Fibroblast of peridontal ligament (primary cell): Measurements from ENCODE around the gene ALAS1.

Source experiments
- DNase-seq: peaks from one replicate; pipeline ENCODE4 v3.0.0-alpha.2; 2010; ENCODE audit errors: extremely low read depth

Gene ALAS1

DNA sequence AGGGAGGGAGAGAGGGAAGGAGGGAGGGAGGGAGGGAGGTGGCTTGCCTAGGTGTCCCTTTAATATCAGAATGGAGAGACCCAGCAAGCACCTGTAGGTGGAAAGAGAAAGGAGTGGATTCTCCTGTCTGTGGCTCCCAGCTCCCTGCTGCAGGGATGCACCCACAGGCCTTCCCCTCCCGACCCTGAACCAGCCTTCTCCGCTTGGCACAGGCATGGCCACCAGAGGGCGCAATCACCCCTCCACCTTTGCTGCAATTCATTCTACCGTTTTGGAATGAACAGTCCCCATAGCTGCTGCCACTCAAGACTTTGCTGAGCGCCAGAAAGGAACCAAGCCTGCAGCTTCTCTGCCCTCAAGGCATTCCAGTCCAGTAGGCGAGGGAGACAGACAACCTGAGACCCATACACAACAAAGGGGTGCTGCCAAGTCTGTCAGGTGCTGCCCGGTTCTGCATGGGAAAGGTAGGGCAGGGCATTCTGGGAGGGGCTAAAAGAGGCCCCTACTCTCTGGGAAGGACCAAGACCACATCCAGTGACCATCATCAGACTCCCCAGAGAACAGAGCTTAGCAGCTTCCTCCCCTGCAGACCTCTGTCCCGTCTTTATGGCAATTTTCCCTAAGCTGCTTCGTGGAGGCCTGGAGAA, 22.5 kb downstream of the ALAS1 start:
- peak; percentile 72 for DNase-seq

DNA sequence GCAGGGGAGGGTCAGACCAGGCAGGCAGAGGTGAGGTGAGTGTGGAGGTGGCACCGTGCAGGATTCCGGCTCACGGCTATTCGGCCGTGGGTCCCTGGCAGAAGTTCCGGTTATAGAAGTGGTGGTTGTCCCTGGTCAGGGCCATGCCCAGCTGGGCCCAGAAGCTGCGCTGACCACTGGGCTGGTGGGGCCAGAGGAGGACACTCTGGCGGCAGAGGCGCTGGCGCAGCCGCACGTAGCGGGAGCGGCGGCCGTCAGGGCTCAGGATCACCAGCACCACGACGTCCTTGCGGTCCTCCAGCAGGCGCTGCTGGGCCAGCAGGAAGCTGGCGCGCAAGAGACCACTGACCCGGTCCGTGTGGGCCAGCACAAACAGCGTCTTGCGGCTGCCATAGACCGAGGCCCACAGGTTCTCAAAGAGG, 23.2 kb downstream of the ALAS1 start:
- no peak for DNase-seq

GRCh38 chr3:52221563-52222318, 23.8 kb downstream of the ALAS1 start:
- DNase-seq = no peak

- no peak for DNase-seq
Measured at GRCh38 chr3:52222319-52223221, 24.6 kb downstream of the ALAS1 start.

DNA sequence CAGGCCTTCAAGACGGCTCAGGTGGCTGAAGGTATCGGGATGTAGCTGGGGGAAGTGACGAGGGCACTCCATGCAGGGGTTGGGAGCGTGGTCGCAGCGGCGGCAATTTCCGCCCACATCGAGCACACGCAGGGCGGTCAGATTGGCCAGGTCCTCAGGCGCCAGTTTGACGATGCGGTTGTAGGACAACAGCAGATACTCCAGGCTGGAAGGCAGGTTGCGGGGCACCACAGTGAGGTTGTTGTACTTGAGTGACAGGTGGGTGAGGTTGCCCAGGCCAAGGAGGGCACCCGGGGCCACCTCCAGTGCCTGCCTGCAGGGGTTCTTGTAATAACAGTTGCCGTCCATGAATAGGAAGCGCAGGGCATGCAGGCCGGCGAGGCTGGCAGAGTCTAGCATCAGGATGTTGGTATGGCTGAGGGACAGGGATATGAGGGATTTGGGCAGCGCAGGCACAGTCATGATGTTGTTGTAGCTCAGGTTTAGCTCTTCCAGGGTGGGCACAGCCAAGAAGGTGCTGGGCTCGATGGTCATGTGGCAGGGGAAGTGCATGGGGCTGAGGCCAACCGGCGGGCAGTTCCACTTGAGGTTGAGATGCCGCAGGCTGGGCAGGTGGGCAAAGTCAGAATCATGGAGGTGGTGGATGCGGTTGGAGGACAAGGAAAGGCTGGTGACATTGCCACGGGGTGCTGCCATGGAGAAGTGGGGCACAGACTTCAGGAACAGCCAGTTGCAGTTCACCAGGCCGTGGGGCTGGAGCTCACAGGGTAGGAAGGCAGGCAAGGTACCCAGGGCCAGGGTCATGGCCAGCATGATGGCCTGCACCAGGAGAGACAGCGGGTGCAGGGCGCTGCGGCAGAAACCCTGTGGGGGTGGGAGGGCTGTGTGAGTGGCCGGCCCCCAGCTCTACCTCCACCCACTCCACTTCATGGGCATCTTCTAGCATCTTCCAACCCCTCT, 25.8 kb downstream of the ALAS1 start:
- DNase-seq = no peak

DNA sequence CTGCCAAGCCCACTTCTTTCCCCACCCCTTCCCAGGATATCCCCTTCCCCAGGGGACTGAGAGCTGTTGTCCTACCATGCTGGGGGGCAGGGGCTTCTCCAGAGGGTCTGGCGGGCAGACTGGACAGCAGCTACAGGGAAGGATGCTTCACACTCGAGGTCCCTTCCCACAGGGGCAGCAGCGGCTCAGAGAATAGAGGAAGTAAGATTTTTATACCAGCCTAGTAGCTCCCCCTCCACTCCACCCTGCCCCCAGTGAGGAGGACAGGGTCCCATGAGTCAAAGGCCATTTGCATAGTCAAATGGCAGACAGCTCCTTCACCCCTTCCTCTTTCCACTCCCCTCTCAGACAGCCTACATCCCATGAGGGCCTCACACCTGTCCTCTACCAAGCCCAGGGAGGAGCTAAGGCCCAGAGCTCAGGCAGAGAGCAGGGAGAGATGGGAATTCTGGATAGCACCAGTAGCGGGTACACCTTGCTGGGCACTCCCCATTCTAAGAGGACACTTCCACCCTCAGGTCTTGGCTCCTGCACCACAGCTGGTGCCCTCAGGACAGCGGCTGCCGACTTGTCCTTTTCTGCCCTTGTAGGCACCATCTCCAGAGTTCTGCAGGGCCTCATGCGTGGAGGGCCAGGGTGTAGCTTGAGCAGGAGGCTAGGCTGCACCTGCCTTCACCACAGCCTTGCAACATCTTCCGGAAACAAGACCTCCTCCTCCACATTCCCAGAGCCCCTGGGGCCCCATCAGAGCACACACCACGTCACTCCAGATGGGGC, 27.7 kb downstream of the ALAS1 start, which contains the start of gene TLR9:
TSS of gene TLR9 (minus strand) at position 194 of the 777 bp plus-strand sequence. CDS start at position 78, 116 bp downstream.
- no peak for DNase-seq

DNA sequence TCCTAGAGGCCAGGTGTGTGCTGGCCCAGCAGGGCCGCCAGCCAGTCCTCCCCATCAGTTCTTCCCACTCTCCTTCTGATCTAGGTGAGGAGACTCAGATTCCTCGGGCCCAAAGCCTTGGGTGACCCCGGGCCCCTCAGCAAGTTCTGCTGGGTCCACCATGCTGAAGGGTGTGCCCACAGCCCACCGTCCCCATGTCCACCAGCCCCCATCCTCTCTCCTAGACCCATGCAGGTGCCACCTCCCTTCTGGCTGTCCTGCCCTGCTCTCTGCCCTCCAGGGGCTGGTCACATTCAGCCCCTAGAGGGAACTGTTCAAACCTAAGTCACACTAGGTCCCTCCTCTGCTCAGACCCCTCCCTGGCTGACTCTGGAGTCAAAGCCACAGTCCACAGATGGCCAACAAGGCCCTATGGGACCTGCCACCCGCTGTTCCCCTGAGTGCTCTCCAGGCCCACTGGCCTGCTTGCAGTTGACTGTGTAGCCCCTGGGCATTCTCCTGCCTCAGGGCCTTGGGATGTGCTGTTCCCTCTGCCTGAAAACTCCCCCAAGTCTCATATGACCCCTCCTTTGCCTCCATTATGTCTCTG, 28.4 kb downstream of the ALAS1 start:
- no peak for DNase-seq

DNA sequence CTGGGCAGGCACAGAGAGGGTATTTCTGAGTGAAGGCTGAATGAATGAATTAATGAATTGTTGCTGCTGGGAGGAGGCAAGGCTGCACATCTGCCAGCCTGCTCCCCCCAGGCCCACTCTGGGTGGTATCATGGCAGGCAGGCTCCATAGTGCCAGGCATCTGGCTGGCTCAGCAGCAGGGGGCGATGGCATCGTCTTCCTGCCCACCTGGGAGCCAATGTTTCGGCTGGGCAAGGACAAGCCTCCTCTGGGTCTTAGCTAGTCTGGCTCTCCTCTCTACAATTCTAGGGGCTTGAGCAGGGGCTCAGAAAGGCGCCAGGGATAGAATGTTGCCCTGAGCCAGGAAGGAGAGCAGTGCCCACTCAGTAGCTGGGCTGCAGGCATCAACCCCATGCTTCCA, 29.2 kb downstream of the ALAS1 start:
- DNase-seq = no peak

- DNase-seq = no peak
Measured at GRCh38 chr3:52227766-52228165, 29.8 kb downstream of the ALAS1 start.

DNA sequence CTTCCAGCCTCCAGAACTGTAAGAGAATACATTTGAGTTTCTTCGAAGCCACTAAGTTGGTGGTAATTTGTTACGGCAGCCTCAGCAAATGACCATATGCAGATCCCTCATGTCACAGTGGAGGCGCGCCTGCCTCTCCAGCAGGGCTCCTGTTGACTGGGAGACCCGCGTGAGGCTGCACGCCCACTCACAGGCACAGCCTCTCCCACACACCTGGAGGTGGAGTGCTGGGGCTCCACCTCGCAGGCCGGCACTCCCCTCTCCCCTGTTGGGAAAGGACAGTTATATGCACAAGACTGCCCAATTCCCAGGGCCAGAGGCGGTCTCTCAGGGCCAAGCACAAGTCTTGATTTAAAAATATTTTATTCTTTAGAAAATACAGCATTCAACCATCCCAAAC, 30.3 kb downstream of the ALAS1 start:
- no peak for DNase-seq

DNA sequence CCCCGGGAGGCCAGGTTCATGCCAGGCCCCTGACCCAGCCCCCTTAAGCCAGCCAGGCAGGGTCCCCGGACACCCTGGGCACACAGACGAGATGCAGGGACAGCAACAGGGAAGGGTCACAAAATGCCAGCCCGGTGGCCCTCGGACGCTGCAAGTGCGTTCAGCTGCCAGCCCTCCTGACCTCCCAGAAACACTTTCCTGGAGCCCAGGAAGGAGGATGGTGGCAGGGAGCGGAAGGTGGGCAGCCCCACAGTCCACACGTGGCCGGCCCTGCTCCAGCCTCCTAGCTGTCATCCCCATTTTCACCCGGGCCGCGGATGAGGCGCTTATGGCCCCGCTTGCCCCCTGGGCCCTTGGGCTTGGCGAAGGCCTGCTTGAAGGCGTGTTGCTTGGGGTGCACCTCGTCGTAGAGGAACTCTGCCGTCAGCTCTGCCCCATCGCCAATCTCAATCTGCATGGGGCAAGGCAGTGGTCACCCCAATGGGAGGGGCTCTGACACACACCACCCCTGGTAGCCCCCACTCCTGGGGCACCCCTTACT, 30.9 kb downstream of the ALAS1 start:
- DNase-seq = no peak

DNA sequence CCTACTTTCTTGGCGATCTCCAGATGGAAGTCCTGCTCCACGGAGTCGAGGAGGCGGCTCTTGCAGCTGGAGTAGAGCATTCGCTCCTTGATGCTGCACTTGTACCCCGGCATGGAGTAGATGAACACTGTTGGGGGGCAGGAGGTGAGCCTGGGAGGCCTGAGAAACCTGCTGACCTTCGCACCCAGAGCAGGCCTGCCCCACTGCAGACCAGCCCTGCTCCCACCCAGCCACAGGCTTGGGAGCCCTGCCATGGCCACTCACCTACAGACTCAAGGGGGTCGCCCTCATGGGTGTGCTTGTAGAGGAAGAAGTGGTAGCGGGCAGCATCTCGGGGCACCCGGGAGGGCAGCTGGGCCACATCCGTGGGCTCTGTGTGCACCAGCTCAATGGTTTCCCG, 31.7 kb downstream of the ALAS1 start:
- no peak for DNase-seq

- no peak for DNase-seq
Measured at GRCh38 chr3:52230461-52230860, 32.5 kb downstream of the ALAS1 start.

GRCh38 chr3:52230889-52231499, 33.0 kb downstream of the ALAS1 start:
- DNase-seq = no peak

DNA sequence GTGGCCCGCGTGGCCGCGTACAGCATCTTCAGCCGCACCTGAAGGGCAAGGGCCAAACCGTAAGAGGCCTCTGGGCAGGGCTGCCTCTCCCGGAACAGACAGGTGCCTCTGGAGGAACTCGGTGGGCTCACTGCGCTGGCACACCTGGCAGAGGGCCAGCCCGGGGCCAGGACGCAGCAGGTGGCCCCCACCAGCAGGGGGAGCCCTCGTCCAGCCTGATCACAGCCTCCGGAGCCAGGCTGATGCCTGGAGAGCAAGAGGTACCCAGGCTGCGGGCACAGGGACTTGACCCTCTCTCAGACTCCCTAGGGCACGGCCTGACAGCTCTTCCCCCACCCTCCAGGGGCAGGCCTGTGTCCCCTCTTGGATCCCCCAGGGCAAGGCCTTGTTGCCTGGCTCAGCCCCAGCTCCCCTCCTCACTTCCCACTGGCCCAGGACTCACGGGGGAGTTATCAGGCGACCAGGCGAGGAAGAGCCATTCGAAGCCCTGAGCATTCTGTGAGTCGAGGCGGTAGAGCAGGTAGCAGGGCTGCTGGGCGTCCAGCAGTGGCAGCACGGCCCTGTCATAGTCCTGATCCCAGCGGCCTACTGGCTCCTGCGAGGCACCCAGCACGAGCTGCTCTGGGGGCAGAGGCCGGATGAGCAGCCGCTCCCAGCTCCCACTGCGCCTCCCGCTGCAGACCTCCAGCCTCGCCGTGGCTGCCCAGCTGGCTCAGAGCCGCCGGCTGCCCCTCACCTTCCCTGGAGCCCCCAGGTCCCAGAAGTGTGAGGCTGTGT, 33.7 kb downstream of the ALAS1 start:
- peak; percentile 34 for DNase-seq

DNA sequence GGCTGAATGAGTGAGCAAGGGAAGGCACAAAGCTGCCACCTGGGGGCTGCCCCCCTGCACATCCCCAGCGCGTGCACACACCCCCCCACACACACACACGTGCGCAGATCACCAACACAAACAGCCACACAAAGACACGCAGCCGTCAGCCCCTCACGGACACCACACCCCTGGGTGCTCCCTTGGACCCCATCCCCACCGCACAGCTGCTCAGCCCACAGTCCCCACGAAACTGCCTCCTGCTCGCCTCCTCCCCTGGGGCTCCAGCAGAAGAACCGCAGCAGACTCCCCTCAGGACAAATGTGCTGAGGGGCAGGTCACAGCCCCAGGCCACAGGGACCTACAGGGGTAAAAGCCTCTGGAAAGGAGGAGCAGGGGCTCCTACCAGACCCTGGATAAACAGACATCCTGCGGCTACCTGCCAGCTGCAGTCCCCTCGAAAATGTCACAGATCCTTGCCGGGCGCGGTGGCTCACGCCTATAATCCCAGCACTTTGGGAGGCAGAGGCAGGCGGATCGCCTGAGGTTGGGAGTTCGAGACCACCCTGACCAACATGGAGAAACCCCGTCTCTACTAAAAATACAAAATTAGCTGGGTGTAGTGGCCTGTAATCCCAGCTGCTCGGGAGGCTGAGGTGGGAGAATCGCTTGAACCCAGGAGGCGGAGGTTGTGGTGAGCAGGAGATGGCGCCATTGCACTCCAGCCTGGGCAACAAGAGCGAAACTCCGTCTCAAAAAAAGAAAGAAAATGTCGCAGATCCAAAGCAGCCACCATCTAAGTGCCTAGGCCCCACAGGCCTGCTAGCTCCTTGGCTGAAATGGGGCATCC, 34.5 kb downstream of the ALAS1 start:
- DNase-seq = no peak

DNA sequence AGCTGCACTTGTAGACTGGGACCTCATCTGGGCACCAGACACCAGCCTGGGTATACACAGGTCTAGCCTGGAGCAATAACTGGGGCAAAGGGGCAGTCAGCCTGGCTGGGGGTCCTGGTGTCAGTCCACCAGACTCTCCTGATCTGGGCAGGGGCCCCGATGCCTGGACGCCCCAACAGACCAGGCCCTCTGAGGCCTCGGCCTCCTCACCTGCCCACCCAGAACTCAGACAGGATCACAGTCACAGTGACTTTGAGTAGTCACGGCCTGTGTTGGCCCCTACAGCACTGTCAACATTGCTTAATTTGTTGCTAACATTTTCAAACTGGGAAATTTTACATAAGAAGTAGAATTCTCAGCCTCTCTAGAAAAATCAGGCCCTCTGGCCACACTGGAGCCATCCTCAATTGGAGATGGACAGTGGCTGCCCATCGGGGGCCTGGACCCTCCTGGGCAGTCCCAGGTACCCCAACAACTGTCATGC, 35.2 kb downstream of the ALAS1 start:
- DNase-seq = no peak
